Spleen (tissue), 11 donors: ENCODE results near the gene FXYD4. TPM values are rescaled to one million over a fixed set of nuclear protein-coding genes. Genes with fewer than 3 reads are reported as not detected.

ENCODE experiments used
- DNase-seq: peaks from one replicate; pipeline ENCODE4 v3.0.0-alpha.2; 2020
- H3K27ac ChIP-seq, 8 donors: fragments of 200-600 bp; sonication (generic) in 7 of 8; 1 replicate in 4 of 8; 2 replicates in 4 of 8; pipeline versions ENCODE4 v1.5.0 to v1.8.0; 2016 to 2021; ENCODE audit warnings: inconsistent platforms in 4 of 8, mild to moderate bottlenecking in 4 of 8, moderate library complexity in 1 of 8
- H3K27me3 ChIP-seq, 7 donors: fragments of 200-600 bp; sonication (generic) in 6 of 7; replicated peaks in 1 of 7; 1 replicate in 4 of 7; 2 replicates in 3 of 7; pipeline versions ENCODE4 v1.5.0 to v1.8.0; 2016 to 2021; ENCODE audit warnings: inconsistent platforms in 3 of 7, mild to moderate bottlenecking in 1 of 7
- H3K36me3 ChIP-seq, 6 donors: fragments of 200-600 bp; sonication (generic) in 5 of 6; 1 replicate in 4 of 6; 2 replicates in 2 of 6; pipeline versions ENCODE4 v1.5.0 to v1.8.0; 2016 to 2021; ENCODE audit warnings: inconsistent platforms in 2 of 6
- H3K4me1 ChIP-seq, 6 donors: fragments of 200-600 bp; sonication (generic) in 5 of 6; 1 replicate in 3 of 6; 2 replicates in 3 of 6; pipeline versions ENCODE4 v1.5.0 to v1.8.0; 2016 to 2021; ENCODE audit warnings: inconsistent platforms in 3 of 6
- H3K4me3 ChIP-seq, 8 donors: fragments of 200-600 bp; sonication (generic) in 7 of 8; 1 replicate in 4 of 8; 2 replicates in 4 of 8; pipeline versions ENCODE4 v1.5.0 to v1.8.0; 2016 to 2021; ENCODE audit warnings: inconsistent platforms in 4 of 8, mild to moderate bottlenecking in 4 of 8, moderate library complexity in 2 of 8
- H3K9me3 ChIP-seq, 8 donors: fragments of 200-600 bp; sonication (generic) in 7 of 8; 1 replicate in 4 of 8; 2 replicates in 4 of 8; pipeline versions ENCODE4 v1.5.0 to v1.8.0; 2016 to 2021; ENCODE audit warnings: inconsistent platforms in 4 of 8
- POLR2A ChIP-seq, 3 donors: fragments of 450-650 bp; IDR thresholded peaks; one replicate each; pipeline ENCODE4 v1.5.1; 2017; ENCODE audit warnings: antibody characterized with exemption in 3 of 3, mild to moderate bottlenecking in 1 of 3
- POLR2AphosphoS5 ChIP-seq, 3 donors: sonication (generic); formaldehyde crosslinking; IDR thresholded peaks; one replicate each; pipeline ENCODE4 v1.5.1; 2017; ENCODE audit warnings: antibody characterized with exemption in 3 of 3
- whole genome bisulfite sequencing, 5 donors: extraction: QIAGEN DNeasy Blood & Tissue Kit in 3 of 5; methylation state at CpG; one replicate each; pipeline versions ENCODE4 v1.1.5 to v1.1.7; 2013 to 2018; 5-methylcytosine and 5-hydroxymethylcytosine counted together
- intact Hi-C: fragments of 100-400 bp; cut with DNase I; formaldehyde crosslinking; loops from one replicate; pipeline ENCODE4 v1.15.0; 2023; ENCODE audit warnings: low total_unique reads
- polyA plus RNA-seq, 3 donors: library from polyadenylated mRNA; stranded (reverse); fragments of 200-250 nt; gene quantifications; one replicate each; pipeline ENCODE4 v1.2.1, GENCODE V29; 2013
- total RNA-seq, 7 donors: library from RNA; depleted of rRNA in 3 of 7; stranded (reverse); fragments of >200 nt in 3 of 7; fragmentation: NEBNext Ultra II Directional in 4 of 7; extraction: Animal tissue kit (Norgen Biotek cat#: 25700) in 4 of 7; gene quantifications; one replicate each; pipeline versions ENCODE4 v1.1.0 to v1.2.1, GENCODE V29; 2016 to 2021
- TF ChIP-seq, protein P1 (sequence below), 11 experiments: fragments of 200-600 bp in 7 of 11; fragments of 450-650 bp in 4 of 11; sonication (generic) in 4 of 11; IDR thresholded peaks in 8 of 11; conservative IDR thresholded peaks in 3 of 11; 1 replicate in 7 of 11; 2 replicates in 4 of 11; pipeline versions ENCODE4 v1.4.0 to v1.8.0; 2016 to 2021; ENCODE audit warnings: antibody characterized with exemption in 11 of 11, inconsistent platforms in 4 of 11, mild to moderate bottlenecking in 1 of 11
- donor health status: healthy with polysubstance abuse.
- donor health status: DM: no; HTN: no; CAD: no; lungs with moderate emphysema.
- donor health status: DM: no; HTN: no; CAD: no.
- donor health status: Bipolar disorder and iron deficiency.
- donor health status: healthy.
- donor health status: DM: no; HTN: no; CAD: no.
- donor health status: DM: yes; HTN: yes; CAD: no.

Gene FXYD4
- total and polyA plus RNA-seq, 10 donors, result 0.20 TPM; not detected in 9

DNA sequence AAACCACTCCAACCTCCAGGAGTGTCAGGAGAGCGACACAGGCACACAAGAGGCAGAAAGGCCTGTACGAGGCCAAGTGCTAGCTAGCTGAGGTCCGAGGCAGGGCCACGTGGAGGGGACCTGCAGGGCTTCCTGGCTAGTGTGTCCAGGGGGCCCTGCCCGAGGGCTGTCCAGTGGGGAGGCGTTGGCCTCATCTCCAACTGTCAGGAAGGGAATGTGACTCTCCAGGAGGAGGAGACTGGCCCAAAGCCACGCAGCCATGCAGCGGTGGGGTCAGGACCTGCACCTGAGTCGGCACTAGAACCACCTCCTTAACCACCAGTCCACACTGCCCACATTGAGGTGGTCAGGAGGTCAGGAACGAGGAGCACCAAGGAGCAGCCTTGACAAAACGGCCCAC, 32.3 kb upstream of the FXYD4 start:
- no peak for TF ChIP-seq POLR2A (IDR thresholded peaks at IDR 0.05)
- no peak for TF ChIP-seq POLR2AphosphoS5 (IDR thresholded peaks at IDR 0.05)
- TF ChIP-seq, protein P1, sequence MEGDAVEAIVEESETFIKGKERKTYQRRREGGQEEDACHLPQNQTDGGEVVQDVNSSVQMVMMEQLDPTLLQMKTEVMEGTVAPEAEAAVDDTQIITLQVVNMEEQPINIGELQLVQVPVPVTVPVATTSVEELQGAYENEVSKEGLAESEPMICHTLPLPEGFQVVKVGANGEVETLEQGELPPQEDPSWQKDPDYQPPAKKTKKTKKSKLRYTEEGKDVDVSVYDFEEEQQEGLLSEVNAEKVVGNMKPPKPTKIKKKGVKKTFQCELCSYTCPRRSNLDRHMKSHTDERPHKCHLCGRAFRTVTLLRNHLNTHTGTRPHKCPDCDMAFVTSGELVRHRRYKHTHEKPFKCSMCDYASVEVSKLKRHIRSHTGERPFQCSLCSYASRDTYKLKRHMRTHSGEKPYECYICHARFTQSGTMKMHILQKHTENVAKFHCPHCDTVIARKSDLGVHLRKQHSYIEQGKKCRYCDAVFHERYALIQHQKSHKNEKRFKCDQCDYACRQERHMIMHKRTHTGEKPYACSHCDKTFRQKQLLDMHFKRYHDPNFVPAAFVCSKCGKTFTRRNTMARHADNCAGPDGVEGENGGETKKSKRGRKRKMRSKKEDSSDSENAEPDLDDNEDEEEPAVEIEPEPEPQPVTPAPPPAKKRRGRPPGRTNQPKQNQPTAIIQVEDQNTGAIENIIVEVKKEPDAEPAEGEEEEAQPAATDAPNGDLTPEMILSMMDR (IDR thresholded peaks at IDR 0.05 in 8 of 11, conservative IDR thresholded peaks at IDR 0.05 in 3 of 11), result no peak
- intact Hi-C loops, result no loop called here
- Histone ChIP-seq H3K9me3 (no peaks in the 10 kb centered on the region), H3K4me3 (no peak overlapping the region), H3K27me3 (peaks cover 0 to 15% (median 0%) of the 10 kb centered on the region in 7 donors), H3K4me1 (peaks cover 0 to 36% (median 14%) of the 10 kb centered on the region in 6 donors), H3K27ac (no peak overlapping the region), H3K36me3 (no peaks in the 10 kb centered on the region)
- WGBS, 5 donors, result 57 to 70% (median 66%) methylated on average over 11 of the region's 11 CpGs
- no peak for DNase-seq

DNA sequence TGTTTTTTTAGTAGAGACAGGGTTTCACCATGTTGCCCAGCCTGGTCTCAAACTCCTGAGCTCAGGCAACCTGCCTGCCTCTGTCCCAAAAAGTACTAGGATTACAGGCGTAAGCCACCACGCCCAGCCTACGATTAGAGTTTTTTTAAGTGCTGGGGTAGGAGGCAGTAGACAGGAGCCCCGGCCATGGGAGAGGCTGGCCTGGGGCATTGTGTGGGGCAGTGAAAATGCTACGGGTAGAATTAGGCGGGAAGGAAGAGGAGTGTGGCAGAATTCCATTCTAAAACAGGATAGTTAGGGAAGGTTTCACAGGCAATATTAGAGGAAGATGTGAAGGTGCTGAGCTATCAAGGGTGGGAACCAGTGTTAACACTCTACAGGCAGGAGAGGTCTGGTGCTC, 31.3 kb upstream of the FXYD4 start:
- H3K4me3 ChIP-seq, result no peak overlapping the region
- TF ChIP-seq POLR2A (IDR thresholded peaks at IDR 0.05) (no peak), POLR2AphosphoS5 (IDR thresholded peaks at IDR 0.05) (no peak)
- TF ChIP-seq, protein P1 (IDR thresholded peaks at IDR 0.05 in 8 of 11, conservative IDR thresholded peaks at IDR 0.05 in 3 of 11), result no peak
- WGBS, 5 donors, result 84 to 91% (median 87%) methylated on average over 6 of the region's 6 CpGs
- H3K9me3 ChIP-seq, result no peaks in the 10 kb centered on the region
- intact Hi-C loops, result loop anchor here (5.0 kb wide), 1 partner anchor 43 kb away; no protein-coding TSS in a partner anchor
- peaks cover 0 to 15% (median 0%) of the 10 kb centered on the region in 7 donors for H3K27me3 ChIP-seq
- DNase-seq, result no peak
- H3K27ac ChIP-seq, result no peak overlapping the region
- H3K4me1 ChIP-seq, result peaks cover 0 to 36% (median 14%) of the 10 kb centered on the region in 6 donors
- no peaks in the 10 kb centered on the region for H3K36me3 ChIP-seq

DNA sequence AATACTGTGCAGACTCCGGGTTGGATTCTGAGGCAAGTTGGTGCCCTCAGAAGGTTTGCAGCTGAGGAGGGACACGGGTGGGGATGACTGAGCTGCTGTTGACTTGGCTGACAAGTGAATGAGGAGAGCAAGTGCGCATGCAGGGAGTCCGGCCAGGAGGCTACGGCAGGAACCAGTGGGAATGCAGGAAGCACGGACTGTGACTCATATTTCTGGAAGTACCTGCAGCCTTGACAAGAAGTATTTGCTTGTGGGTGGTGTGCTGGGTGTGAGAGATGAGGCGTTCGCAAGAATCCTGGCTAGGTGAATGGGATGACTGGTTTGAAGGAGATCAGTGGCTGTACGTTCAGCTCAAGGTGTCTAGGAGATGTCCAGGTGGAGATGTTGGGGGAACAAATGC, 30.8 kb upstream of the FXYD4 start:
- Histone ChIP-seq H3K27ac (no peak overlapping the region), H3K36me3 (no peaks in the 10 kb centered on the region), H3K4me3 (no peak overlapping the region), H3K9me3 (no peaks in the 10 kb centered on the region), H3K4me1 (peaks cover 0 to 36% (median 14%) of the 10 kb centered on the region in 6 donors), H3K27me3 (peaks cover 0 to 15% (median 0%) of the 10 kb centered on the region in 7 donors)
- intact Hi-C loops, result loop anchor here (5.0 kb wide), 1 partner anchor 43 kb away; no protein-coding TSS in a partner anchor
- peak in 1 of 3 donors; percentile 45 for TF ChIP-seq POLR2AphosphoS5 (IDR thresholded peaks at IDR 0.05)
- TF ChIP-seq POLR2A (IDR thresholded peaks at IDR 0.05), result no peak
- 62 to 82% (median 72%) methylated on average over 9 of the region's 9 CpGs for WGBS, 5 donors
- DNase-seq, result no peak

DNA sequence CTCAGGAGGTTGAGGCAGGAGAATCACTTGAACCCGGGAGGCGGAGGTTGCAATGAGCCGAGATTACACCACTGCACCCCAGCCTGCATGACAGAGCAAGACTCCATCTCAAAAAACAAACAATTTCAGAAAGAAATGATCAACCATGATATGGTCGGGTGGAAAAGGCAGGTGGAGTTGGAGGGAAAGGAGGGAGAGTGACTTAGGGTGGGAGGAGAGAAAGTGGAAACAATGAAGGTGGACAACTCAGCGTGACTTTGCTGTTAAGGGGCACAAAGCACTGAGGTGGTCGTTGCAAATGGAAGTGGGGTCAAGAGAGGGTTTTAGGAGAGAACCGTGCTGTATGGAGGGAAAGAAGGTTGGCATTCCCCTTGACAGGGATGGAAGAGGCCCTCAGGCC, 30.0 kb upstream of the FXYD4 start:
- Histone ChIP-seq H3K36me3 (no peaks in the 10 kb centered on the region), H3K4me3 (no peak overlapping the region), H3K9me3 (no peaks in the 10 kb centered on the region), H3K27me3 (peaks cover 0 to 15% (median 0%) of the 10 kb centered on the region in 7 donors), H3K27ac (no peak overlapping the region), H3K4me1 (peaks cover 0 to 35% (median 14%) of the 10 kb centered on the region in 6 donors)
- WGBS, 5 donors, result 83 to 92% (median 89%) methylated on average over 7 of the region's 7 CpGs
- intact Hi-C loops, result loop anchor here (5.0 kb wide), 1 partner anchor 44 kb away; no protein-coding TSS in a partner anchor
- TF ChIP-seq, protein P1 (IDR thresholded peaks at IDR 0.05 in 8 of 11, conservative IDR thresholded peaks at IDR 0.05 in 3 of 11), result no peak
- TF ChIP-seq POLR2AphosphoS5 (IDR thresholded peaks at IDR 0.05) (no peak), POLR2A (IDR thresholded peaks at IDR 0.05) (no peak)
- no peak for DNase-seq
